Loucy (cell line): ENCODE data around the gene INPP5J.

Source experiments
- H2AFZ ChIP-seq: fragments of 200-600 bp; sonication (generic); 2 replicates; pipeline ENCODE4 v1.6.0; 2016; ENCODE audit warnings: antibody characterized with exemption, mild to moderate bottlenecking, low read length, moderate library complexity
- H3F3A ChIP-seq: fragments of 200-600 bp; 2 replicates; pipeline ENCODE4 v1.6.0; 2016; ENCODE audit warnings: antibody characterized with exemption, low read depth, mild to moderate bottlenecking
- H3K27me3 ChIP-seq: fragments of 200-600 bp; sonication (generic); 2 replicates; pipeline ENCODE4 v1.6.1; 2014; ENCODE audit warnings: low read length, mild to moderate bottlenecking; ENCODE audit not compliant: insufficient read depth, poor library complexity, severe bottlenecking
- H3K36me3 ChIP-seq: fragments of 200-600 bp; sonication (generic); 2 replicates; pipeline ENCODE4 v1.6.1; 2016; ENCODE audit warnings: low read length; ENCODE audit not compliant: insufficient read depth
- H3K4me1 ChIP-seq: fragments of 200-600 bp; sonication (generic); 2 replicates; pipeline ENCODE4 v1.5.1; 2014; ENCODE audit warnings: low read length, mild to moderate bottlenecking; ENCODE audit not compliant: insufficient read depth, poor library complexity, severe bottlenecking
- H3K4me2 ChIP-seq: fragments of 200-600 bp; sonication (generic); 2 replicates; pipeline ENCODE4 v1.6.0; 2014; ENCODE audit warnings: antibody characterized with exemption, low read length, low read depth, mild to moderate bottlenecking; ENCODE audit not compliant: poor library complexity, severe bottlenecking
- H3K4me3 ChIP-seq: fragments of 200-600 bp; sonication (generic); 2 replicates; pipeline ENCODE4 v1.5.1; 2014; ENCODE audit warnings: low read length, mild to moderate bottlenecking, mixed read lengths; ENCODE audit not compliant: poor library complexity, severe bottlenecking
- H3K79me2 ChIP-seq: fragments of 200-600 bp; sonication (generic); 2 replicates; pipeline ENCODE4 v1.6.1; 2014; ENCODE audit warnings: low read length; ENCODE audit not compliant: insufficient read depth
- H3K9ac ChIP-seq: fragments of 200-600 bp; sonication (generic); 2 replicates; pipeline ENCODE4 v1.6.0; 2014; ENCODE audit warnings: mild to moderate bottlenecking, low read depth, low read length, moderate library complexity; ENCODE audit not compliant: poor library complexity, severe bottlenecking
- H3K9me2 ChIP-seq: fragments of 200-600 bp; sonication (generic); replicated peaks from 2 replicates; pipeline ENCODE4 v1.6.1; 2016; ENCODE audit warnings: low read depth, low read length, mixed read lengths
- H3K9me3 ChIP-seq: fragments of 200-600 bp; sonication (generic); 2 replicates; pipeline ENCODE4 v1.6.1; 2014; ENCODE audit warnings: mild to moderate bottlenecking, antibody characterized with exemption, low read length, low read depth; ENCODE audit not compliant: insufficient read depth
- H4K20me1 ChIP-seq: fragments of 200-600 bp; sonication (generic); 2 replicates; pipeline ENCODE4 v1.6.0; 2014; ENCODE audit warnings: antibody characterized with exemption, low read length, mild to moderate bottlenecking; ENCODE audit not compliant: insufficient read depth, poor library complexity, severe bottlenecking
- CTCF ChIP-seq: fragments of 200-600 bp; sonication (generic); conservative IDR thresholded peaks from 2 replicates; pipeline ENCODE4 v1.5.1; 2014; ENCODE audit warnings: mild to moderate bottlenecking, antibody characterized with exemption, low read length
- EZH2phosphoT487 ChIP-seq: fragments of 200-600 bp; IDR thresholded peaks from 2 replicates; pipeline ENCODE4 v1.6.1; 2018; ENCODE audit warnings: antibody characterized with exemption, mild to moderate bottlenecking, moderate library complexity, borderline replicate concordance

Gene INPP5J

DNA sequence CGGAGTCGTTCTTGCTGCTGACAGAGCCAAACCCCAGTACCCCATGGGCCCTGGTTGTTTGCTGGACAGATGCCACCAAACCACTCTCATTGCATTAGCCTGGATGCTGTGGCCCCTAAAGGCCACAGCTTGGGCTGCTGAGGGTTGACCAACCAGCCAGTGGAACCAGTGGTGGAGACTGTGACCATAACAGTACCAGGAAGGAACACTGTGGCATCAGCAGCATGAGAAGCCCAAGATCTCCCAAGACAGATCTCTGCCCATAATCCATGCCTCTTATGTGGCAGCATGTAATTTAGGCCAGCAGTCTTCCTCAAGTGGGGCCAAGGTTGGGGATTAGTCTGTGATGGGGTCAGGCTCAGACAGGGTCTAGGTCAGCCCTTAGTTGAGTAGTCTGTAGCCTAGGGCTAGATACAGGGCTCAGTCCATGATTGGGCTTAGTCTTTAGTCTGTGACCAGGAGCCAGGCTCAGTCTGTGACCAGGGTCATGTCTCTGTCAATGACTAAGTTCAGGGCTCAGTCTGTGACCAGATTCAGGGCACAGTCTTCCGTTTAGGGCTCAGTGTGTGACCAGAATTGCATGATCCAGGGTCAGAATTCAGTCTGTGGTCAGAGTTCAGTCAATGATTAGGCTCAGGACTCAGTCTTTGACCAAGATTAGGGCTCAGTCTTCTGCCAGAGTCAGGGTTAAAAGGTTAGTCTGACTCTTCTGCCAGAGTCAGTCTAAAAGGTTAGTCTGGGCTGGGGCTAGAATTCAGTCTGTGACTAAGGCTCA lies 4.5 kb upstream of the INPP5J start:
- H2AFZ ChIP-seq: no peak overlapping the region

DNA sequence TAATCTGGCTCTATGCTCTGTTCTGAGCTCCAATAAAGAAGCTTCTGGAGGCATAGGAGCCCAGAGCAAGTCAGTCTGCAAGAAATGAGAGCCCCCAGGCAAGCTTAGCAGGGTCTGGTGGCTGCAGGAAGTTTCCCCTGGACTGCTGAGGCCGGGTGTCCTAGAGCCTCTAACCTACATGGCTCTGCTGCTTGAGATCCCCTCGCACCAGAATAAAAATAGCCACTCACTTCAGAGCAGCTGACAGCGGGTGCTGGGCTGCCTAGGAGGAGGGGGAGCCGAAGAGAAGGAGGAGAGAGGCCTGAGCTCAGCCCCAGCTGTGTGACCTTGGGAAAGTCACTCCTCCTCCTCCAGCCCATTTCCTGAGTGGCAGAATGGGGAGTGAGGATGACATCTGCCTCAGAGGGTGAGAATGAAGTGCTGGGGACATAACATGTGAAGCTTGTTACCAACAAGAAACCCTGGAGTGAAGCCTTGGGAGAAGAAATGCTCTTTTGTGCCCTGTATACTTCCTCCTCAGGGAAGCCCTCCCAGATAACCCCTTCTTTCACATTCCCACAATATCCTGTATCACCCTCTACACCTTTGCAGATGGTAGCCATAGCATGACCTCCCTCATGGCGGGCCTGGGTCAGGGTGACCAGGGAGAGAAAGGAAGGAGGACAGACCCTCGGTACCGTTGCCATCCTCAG lies 3.6 kb upstream of the INPP5J start:
- Histone ChIP-seq H3K27me3 (no peaks in the 10 kb centered on the region), H3K4me3 (no peak overlapping the region), H3K4me2 (no peak overlapping the region), H3K36me3 (no peaks in the 10 kb centered on the region), H3K9ac (no peak overlapping the region), H3K4me1 (no peaks in the 10 kb centered on the region), H4K20me1 (no peaks in the 10 kb centered on the region), H3K79me2 (no peaks in the 10 kb centered on the region), H3K9me2 (no peaks in the 10 kb centered on the region), H3F3A (no peaks in the 10 kb centered on the region), H3K9me3 (no peaks in the 10 kb centered on the region), H2AFZ (no peak overlapping the region)
- TF ChIP-seq CTCF: no peak
- no peak for TF ChIP-seq EZH2phosphoT487

More for the DNA sequence above, 4.5 kb upstream of the INPP5J start:
- Histone ChIP-seq H3K9ac (no peak overlapping the region), H3K27me3 (no peaks in the 10 kb centered on the region), H3K36me3 (no peaks in the 10 kb centered on the region), H3K4me2 (no peak overlapping the region), H3K4me3 (no peak overlapping the region), H3K79me2 (no peaks in the 10 kb centered on the region), H3K9me2 (no peaks in the 10 kb centered on the region), H4K20me1 (no peaks in the 10 kb centered on the region), H3F3A (no peaks in the 10 kb centered on the region), H3K4me1 (no peaks in the 10 kb centered on the region), H3K9me3 (no peaks in the 10 kb centered on the region)
- no peak for TF ChIP-seq EZH2phosphoT487
- no peak for TF ChIP-seq CTCF

GRCh38 chr22:31120230-31120629 lies 2.5 kb upstream of the INPP5J start:
- H3K79me2 ChIP-seq: no peaks in the 10 kb centered on the region
- H3K27me3 ChIP-seq: no peaks in the 10 kb centered on the region
- TF ChIP-seq EZH2phosphoT487: no peak
- no peak for TF ChIP-seq CTCF
- H3K4me1 ChIP-seq: no peaks in the 10 kb centered on the region
- no peak overlapping the region for H3K4me3 ChIP-seq
- no peaks in the 10 kb centered on the region for H3K9me3 ChIP-seq
- H4K20me1 ChIP-seq: no peaks in the 10 kb centered on the region
- H2AFZ ChIP-seq: no peak overlapping the region
- H3K9me2 ChIP-seq: no peaks in the 10 kb centered on the region
- no peaks in the 10 kb centered on the region for H3F3A ChIP-seq
- no peaks in the 10 kb centered on the region for H3K36me3 ChIP-seq
- H3K4me2 ChIP-seq: no peak overlapping the region
- H3K9ac ChIP-seq: no peak overlapping the region
